ENCODE measurements around the gene RPL11.
"Not testable (repeated sequence)": the region's sequence is repeated elsewhere in the genome, so short reads cannot be mapped to it uniquely, and the experiment has no call there.

RPL11 gene

DNA sequence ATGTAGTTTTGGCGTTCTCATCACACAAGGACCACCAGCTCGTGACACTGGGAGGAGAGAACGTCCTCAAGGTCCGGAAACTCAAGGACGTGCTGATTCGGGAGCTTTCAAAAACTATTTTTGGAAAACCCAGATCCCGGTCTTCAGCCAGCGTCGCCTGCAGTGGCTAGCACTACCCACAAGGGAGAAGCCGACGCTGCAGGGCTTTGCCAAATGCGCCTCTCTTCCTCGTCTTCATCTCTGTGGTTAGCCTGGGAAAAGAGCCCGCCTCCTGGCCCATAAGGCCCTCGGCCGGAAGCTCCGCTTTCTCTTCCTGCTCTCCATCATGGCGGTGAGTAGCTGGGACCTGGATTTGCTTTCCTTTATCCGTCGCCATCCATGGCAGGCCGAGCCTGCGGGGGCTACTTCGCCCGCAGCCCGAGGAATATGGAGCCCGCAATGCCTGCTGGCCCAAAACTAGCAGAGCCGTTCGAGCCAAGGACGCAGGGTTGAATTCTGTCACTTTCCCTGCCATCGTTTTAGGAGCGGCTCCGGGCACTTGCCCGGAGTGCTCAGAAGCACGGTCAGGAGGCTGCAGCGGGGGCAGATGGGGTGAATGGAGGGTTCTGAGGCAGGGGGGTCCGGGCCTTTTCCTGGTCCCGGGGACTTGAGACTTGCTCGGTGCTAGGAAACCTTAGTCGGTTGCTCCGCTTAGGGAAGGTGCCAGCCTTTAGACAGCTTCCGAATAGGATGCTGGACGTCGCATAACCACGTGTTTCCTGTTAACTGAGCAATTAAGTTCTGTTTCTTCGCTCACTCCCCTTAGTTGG, at the start of gene RPL11:
TSS of gene RPL11 (plus strand) at position 308 of the 809 bp plus-strand sequence. CDS start at position 326, 18 bp downstream.
- DNase-seq (ENCODE audit: low spot score), result peak; percentile 93

DNA sequence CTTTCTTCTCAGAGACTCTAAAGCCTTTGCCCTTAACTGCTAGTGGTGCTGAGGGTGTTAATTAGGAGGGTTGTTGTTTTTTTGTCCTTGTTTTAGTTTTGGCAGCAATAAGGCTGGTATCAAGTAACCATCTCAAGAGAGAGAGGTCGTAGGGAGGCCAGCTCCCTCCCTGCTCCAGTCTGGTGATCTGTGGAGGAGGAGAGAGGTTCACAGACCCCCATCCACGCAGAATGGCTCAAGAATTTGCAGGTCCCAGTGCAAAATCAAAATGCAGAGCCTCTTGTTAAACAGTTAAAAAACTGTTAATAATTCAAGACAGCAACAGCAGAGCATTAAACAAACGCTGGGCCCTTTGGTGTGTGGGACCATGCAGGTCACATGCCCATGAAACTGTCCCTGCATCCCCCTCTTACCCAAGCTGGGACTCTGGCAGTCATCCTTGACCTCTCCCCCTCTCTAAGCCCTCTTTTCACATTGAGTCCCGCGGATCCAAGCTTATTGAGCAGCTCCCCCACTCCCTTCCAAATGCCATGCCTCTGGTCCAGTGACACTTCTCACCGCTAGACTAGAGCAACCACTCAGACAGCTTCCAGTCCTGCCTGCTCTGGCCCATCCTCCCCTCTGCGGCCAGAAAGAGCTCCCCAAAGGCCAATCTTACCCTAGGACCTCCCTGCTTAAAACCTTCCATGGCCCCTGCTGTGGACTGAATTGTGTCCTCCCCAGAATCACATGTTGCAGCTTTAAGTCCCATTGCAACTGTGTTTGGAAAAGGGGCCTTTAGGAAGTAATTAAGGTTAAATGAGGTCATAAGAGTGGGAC, 47.7 kb upstream of the RPL11 start:
- DNase-seq (ENCODE audit: low spot score), result no peak

DNA sequence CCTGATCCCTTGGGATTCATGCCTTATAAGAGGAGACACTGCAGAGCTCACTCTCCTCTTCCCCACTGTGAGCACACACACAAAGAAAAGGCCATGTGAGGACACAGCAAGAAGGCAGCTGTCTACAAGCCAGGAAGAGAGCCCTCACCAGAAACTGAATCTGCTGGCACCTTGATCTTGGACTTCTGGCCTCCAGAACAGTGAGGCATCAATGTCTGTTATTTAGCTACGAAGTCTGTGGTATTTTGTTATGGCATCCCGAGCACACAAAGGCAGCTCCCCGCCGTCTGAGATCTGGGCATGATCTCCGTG, 47.1 kb upstream of the RPL11 start:
- no peak for DNase-seq (ENCODE audit: low spot score)

DNA sequence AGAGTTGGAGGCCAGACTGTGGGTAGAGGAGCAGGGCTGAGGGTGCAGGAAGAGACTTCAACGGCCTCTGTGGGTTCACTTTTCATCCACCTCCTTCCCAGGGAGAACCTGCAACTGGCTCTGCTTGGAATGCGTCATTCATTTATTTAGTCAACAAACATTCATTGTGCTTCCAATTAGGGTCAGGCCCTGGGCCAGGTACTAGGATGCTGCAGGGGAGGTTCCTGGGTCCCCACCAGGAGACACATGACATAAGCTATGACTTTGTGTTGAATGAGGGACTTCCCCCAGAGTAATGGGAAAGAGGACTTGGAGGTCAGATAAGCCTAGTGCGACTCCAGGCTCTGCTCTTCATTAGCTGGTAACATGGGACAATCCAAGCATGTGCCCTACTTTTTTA, 46.3 kb upstream of the RPL11 start:
- no peak for DNase-seq (ENCODE audit: low spot score)

DNA sequence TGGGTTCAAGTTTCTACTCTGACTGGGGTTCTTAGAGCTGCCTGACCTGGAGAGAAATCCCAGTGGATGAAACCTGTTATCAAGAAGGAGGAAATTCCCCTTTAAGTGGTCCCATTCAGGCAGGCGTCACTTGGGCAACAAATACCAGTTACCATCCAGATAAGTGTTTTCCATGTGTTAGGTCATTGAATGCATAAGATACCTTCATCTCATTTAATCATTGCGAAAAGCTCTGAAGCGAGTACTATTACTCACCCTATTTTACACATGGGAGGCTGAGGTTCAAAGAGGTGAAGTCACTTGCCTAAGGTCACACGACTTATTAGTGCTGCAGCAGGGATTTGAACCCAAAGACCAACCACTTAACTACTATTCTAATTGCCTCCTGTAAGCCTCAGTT, 45.5 kb upstream of the RPL11 start:
- DNase-seq (ENCODE audit: low spot score), result no peak

DNA sequence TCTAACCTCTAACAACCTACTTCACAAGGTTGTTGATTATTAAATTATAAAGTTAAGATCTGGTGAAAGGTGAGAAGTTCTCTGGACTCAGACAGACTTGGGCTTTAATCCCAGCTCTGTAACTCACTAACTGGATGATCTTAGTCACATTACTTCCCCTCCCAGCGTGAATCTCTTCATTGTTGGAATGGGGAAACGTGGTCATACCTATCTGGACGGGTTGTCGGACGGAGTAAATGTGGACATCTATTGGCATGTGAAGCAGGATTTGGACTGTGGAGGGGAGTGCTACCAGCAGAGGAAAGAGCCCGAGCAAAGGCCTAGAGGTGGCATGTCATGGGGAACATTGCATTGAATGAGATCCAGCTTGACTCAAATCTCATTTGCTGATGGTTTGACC, 45.1 kb upstream of the RPL11 start:
- DNase-seq (ENCODE audit: low spot score), result no peak

DNA sequence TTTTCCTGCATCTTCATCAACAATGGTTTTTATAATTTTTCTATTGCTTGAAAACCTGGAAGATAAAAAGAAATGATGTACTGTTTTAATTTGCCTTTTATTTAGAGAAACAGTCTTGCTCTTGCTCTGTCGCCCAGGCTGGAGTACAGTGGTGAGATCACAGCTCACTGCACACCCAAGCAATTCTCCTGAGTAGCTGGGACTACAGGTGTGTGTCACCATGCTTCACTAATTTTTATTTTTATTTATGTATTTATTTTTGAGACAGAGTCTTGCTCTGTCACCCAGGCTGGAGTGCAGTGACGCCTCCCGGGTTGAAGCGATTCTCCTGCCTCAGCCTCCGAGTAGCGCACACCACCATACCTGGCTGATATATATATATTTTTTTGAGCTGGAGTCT, 43.0 kb upstream of the RPL11 start:
- DNase-seq (ENCODE audit: low spot score), result no peak

DNA sequence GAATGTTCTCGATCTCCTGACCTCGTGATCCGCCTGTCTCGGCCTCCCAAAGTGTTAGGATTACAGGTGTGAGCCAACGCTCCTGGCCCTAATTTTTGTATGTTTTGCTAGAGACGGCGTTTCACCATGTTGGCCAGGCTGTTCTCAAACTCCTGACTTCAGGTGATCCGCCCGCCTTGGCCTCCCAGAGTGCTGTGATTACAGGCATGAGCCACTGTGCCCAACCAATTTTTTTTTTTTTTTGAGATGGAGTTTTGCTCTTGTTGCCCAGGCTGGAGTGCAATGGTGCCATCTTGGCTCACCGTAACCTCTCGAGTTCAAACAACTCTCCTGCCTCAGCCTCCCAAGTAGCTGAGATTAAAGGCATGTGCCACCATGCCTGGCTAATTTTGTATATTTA, 42.4 kb upstream of the RPL11 start:
- not testable (repeated sequence) for DNase-seq (ENCODE audit: low spot score)

DNA sequence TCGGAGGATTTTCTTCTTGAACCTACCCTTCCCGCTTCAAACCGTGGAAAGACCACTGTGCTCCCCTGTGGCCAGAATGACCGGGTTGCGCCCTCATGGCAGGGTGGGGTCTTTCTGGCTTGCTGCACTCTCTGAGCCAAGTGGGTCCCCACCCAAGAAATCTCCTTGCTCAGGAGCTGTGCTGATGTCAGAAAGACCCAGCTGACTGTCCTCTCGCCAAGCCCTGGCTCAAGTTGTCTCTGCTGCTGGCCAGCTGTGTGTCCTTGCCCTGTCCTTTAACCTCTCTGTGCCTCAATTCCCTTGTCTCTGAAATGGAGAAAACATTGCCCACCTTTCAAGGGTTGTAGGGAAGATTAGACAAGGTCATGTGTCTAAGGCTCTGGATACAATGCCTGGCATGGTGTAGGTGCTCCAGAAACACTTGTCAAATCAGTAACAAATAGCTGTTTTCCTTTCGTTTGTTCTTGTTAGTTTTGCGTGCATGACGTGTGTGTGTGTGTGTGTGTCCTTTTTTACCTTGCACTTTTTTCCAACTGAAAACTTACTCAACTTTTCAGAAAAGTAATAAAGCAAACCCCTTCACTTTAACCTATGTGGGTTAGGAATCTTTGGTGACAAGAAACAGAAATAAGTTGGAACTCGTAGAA, 41.1 kb upstream of the RPL11 start:
- DNase-seq (ENCODE audit: low spot score), result no peak

DNA sequence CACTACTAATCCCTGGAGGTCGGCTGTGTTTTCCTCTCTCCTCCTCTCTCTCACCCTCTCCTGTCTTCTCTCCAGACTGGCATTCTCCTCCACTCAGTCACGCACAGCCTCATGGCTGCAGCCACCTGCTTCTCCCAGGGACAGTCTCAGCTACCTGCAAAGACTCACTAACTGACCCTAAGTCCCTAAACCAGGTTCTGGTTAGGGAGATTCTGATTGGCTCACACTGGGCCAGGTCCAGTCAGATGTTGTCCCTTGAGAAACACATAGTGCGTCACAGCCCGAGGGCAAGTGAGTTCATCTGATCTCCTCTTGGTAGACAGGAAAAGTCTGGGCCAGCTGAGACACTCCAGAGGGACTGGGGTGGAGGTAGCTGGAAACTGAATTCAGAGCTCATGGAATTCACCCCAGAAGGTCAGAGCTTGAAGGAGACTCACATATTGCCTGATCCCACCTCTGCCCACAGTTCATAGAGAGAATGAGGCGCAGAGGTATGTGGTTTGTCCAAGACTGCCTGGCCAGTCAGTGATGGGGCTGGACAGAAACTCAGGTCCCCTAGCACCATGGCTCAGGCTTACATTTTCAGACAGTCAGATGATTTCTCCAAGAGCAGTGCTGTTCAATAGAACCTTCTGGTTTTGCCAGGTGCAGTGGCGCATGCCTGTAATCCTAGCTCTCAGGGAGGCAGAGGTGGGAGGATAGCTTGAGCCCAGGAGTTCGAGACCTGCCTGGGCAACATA, 40.4 kb upstream of the RPL11 start:
- no peak for DNase-seq (ENCODE audit: low spot score)

DNA sequence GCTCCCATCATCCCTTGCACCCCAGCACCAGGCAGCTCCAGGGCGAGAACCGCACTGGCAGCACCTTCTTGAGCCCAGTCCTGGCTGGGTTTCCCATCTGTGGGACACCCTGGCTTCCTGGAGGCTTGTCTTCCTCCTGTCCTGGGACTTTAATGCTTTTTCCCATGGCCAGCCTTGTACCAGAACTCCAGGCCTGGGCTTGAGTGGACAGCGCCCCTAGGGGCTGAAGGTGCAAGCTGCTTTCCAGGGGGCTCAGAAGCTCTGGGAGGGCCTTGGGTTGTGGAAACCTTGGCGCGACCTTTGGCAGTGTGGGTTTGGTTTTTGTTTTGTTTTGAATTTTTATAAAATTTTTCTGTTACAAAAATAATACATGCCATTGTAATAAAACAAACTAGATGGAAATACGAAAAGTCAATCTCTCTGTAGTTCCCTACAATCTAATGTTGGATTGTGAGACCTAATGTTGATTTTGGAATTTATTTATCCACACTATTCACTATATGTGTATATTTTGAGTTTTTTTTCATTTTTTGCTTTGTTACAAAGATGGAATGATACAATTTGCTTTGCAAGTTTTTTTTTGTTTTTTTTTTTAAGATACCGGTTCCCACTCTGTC, 33.8 kb upstream of the RPL11 start:
- peak; percentile 39 for DNase-seq (ENCODE audit: low spot score)

DNA sequence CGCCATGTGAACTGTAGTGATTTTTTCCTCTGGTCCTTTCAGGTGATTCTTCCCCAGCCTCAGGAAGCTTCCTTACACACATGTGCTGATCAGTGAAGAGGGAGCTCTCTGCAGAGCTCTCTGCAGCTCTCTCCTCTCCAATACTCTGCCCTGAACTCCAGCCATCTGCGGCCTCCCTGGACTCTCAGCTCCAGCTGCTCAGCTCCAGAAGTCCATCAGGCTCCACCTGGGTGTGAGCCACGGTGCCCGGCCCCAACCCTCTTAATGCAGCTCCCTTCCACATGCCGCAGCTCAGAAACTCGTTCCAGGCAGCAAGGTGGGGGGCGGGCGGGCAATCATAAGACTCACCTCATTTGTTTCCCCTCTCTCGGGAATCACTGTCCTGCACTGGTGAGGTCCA, 30.9 kb upstream of the RPL11 start:
- DNase-seq (ENCODE audit: low spot score), result no peak

DNA sequence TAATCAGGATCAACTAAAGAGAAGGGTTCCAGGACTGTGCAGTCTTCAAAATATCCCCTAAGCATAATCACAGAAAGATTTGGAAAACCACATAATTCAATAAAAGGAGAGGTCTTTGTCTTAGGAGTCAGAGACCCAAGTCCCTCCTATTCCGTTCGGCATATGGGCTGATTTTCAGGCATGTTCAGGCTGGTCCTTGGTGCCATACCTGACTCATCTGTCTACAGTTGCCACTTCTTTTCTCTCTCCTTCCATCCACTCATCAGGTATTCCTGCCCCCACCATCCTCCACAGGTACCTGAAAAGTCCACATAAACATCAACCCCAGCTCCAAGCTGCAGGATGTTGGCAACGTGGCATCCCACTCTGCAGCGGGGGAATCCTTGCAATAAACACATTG, 29.7 kb upstream of the RPL11 start:
- DNase-seq (ENCODE audit: low spot score), result no peak

DNA sequence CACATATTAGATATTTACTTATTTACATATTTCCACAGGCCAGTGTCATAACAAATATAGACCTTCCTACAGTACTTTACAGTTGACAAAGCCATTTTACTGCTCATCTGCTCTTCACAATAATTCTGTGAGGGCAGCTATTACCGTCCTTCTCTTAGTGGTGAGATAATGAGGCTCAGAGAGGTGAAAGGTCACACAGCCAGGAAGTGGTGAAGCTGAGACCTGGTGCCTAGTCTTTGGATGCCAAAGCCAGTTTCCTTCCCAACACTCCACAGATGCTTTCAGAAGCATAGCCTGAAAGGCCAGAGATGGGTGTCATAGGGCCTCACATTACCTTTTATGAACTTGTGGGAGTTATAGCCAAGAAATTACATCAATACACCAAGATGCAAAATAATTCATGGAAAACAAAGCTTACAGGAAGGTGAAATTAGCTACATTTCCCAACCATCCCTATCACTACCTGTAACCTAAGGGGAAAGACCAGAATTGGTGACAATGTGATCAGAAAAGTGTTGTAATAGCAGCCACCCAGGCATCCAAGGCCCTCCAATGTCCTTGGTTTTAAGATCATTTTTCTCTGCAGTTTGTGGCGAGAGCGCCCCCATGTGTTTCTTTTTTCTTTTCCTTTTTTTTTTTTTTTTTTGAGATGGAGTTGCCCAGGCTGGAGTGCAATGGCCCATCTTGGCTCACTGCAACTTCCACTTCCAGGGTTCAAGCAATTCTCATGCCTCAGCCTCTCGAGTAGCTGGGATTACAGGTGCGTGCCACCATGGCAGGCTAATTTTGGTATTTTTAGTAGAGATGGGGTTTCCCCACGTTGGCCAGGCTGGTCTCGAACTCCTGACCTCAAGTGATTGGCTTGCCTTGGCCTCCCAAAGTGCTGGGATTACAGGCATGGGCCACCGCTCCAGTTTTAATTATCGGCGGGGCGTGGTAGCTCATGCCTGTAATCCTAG, 26.5 kb upstream of the RPL11 start:
- DNase-seq (ENCODE audit: low spot score), result peak; percentile 16

DNA sequence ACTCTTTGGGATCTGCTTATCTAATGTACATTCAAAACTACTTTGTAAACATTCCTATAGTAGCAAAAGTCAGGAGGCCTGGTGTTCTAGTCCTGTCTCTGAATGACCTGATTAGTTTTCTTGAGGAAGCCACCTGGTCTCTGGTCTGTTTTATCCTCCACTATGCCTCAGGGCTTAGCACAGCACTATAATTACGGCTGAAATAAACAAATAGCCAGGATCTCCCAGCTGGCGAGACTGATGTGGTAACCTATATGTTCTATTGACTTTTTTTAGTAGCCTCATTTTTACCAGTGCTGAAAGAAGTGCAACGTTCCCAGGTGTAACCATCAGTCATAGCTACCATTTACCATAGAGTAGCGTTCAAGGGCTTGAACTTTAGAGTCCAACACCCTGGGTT, 24.2 kb upstream of the RPL11 start:
- DNase-seq (ENCODE audit: low spot score), result no peak

DNA sequence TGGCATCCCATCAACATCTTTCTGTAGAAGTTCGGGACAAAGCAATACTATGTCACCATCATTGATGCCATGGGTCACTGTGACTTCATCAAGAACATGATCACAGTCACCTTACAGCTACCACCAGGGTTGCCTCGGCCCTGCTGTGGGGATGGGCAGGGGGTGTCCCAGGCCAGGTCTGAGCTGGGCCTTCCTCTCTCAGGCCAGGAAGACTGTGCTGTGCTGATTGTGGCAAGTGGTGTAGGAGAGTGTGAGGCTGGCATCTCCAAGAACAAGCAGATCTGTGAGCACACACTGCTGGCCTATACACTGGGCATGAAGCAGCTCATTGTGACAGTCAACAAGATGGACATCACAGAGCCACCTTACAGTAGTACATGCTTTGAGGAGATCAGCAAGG, 20.9 kb upstream of the RPL11 start:
- no peak for DNase-seq (ENCODE audit: low spot score)

DNA sequence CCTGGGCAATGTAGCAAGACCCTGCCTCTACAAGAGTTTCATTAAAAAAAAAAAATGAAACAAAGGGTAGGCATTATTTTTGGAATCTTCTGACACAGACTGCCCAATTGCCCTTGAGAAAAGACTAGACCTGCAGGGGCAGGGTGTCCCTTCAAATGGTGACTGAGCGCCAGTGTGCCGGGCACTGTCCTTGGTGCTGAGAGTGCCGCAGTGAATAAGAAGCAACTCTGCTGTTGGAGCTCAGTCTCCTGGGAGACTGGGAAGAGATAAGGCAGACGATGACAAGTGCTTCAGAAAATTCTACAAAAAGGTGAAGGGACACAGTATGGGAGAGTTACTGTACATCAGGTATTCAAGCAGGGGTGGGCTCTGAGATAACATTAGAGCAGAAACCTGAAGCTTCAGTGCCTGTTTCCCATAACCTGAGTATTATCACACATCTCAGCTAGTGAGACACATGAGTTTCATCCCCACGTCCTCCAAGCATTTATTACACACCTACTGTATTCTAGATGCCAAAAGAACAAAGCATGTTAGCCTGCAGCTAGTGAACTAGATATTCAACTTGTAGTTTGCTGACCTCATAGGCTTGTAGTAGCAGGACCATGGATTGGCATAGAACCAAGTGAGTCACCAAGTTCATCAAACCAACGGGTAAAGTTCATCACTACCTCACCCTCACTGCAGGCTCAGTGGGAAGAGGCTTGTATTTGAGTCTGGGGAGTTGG, 18.4 kb upstream of the RPL11 start:
- no peak for DNase-seq (ENCODE audit: low spot score)

DNA sequence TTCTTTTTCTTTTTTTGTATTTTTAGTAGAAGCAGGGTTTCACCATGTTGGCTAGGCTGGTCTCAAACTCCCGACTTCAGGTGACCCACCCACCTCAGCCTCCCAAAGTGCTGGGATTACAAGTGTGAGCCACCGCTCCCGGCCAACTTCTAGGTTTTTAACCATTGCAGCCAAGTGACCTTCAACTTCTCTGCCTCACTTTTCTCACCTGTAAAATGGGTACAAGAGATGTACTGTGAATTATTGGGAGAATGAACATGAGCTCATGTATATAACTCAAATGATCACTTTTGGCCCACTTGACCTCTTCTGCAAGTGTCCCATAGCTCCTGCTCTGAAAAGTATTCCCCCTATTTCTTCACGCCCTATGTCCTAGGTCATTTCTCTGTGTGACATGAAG, 11.8 kb upstream of the RPL11 start:
- DNase-seq (ENCODE audit: low spot score), result no peak

DNA sequence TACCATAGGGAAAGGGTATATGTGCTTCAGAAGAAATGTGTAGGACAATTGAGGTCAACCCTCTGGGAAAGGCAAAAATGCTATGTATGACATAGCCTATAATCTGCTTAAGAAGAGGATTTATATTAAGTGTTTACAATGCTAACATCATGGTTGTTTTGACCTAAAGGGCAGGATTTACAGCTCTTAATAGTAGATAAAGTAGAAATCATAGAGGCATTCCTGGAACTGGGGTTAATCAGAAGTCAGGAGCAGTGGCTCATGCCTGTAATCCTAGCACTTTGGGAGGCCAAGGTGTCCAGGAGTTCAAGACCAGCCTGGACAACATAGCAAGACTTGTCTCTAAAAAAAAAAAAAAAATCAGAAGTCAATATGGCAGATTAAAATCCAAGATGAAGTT, 8.7 kb upstream of the RPL11 start:
- DNase-seq (ENCODE audit: low spot score), result no peak

DNA sequence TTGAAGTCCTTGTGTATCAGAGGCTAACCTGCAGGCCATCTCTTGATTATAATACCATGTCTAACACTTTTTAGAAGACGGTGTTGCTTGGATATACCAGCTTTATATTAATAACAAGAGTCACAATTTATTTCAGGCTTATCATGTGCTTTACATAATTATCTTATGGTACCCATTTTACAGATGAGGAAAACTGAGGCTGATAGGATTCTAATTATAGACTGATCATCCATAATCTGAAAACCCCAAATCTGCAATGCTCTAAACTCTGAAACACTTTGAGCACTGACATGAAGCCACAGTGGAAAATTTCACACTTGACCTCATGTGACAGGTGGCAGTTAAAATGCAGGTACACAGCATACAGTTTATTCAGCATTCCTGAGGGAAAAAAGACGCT, 7.2 kb upstream of the RPL11 start:
- no peak for DNase-seq (ENCODE audit: low spot score)

Measured in hematopoietic multipotent progenitor cell treated with erythropoietin and hydrocortisone succinate and interleukin-3 and kit ligand, for 15 days (in vitro differentiated cells).